Muscle layer of colon (tissue), 2 donors: ENCODE results near the gene MRPS15.
A peak's percentile ranks its signal among the peaks of the same experiment; 100 is the strongest.

Experiments
- H3K27ac ChIP-seq: one replicate; pipeline ENCODE4 v1.7.0; 2013; ENCODE audit warnings: low read depth, mild to moderate bottlenecking, low read length, moderate library complexity
- H3K27me3 ChIP-seq, 2 donors: one replicate each; pipeline ENCODE4 v1.7.0; 2013; ENCODE audit warnings: low read length in 2 of 2, mild to moderate bottlenecking in 2 of 2; ENCODE audit not compliant: insufficient read depth in 2 of 2, control insufficient read depth in 1 of 2
- H3K36me3 ChIP-seq: one replicate; pipeline ENCODE4 v1.7.0; 2013; ENCODE audit warnings: mild to moderate bottlenecking, low read length; ENCODE audit not compliant: insufficient read depth
- H3K4me1 ChIP-seq: one replicate; pipeline ENCODE4 v1.7.0; 2013; ENCODE audit warnings: mild to moderate bottlenecking, low read length; ENCODE audit not compliant: insufficient read depth
- H3K4me3 ChIP-seq, 2 donors: one replicate each; pipeline ENCODE4 v1.7.0; 2013; ENCODE audit warnings: low read length in 2 of 2, low read depth in 1 of 2, mild to moderate bottlenecking in 1 of 2, moderate library complexity in 1 of 2
- H3K9ac ChIP-seq: one replicate; pipeline ENCODE4 v1.7.0; 2013; ENCODE audit warnings: low read length
- H3K9me3 ChIP-seq: one replicate; pipeline ENCODE4 v1.7.0; 2013; ENCODE audit warnings: mild to moderate bottlenecking, low read length
- donor health status: abdominal sarcoma.
- donor health status: Adenocarcinoma of cecum.

Gene MRPS15

DNA sequence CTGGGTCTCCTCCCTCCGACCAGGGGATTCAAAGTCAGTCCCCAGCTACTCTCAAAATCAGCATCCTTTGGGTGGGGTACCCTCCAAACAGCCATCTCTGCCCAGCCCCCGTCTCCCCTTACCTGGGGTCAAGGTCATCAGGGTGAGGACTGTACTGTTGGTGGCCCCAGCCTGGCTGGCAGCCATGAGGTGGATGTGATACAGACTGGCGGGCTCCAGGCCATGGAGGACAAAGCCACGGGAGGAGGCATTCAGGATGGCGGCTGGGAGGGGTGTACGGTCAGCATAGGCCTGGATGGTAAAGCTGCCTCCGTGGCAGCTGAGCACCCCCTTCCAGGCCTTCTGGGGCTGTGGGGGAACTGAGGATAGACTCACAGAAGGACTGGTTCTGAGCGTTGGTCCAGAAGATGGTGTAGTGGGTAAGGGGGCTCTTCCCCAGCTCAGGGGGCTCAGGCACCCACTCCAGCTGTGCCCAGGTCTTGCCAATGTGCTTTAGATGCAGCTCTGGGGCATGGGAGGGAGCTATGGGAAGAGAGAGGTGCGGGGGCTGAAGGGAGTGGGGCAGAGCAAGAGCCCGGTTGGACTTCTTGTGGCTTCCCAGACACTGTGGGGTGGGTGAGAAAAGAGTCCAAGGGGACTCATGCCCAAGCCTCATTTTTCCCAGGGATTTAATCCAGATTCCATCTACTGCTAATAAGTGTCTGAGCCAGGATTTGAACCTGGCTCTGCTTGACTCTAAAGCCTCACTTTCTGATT, 3.7 kb upstream of the MRPS15 start:
- H3K9ac ChIP-seq, result no peak overlapping the region

DNA sequence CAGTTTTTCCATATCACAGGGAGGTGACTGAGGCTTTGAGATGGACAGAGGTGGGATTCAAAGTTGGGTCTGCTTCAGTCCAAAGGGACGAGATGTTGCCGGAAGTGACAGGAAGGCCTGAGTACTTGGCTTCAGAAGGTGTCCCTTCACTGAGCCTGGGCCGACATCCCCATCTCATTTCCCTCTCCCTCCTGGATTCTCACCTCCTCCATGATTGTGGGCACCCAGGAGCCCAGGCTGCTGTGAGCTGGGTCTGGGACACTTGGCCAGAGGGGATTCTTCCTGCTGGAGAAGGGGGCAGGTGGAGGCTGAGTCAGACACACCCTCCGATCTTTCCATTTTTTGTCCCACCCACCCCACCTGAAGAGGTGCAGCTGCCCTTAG, 2.8 kb upstream of the MRPS15 start:
- no peaks in the 10 kb centered on the region for H3K27me3 ChIP-seq
- H3K27ac ChIP-seq, result no peak overlapping the region
- H3K9ac ChIP-seq, result no peak overlapping the region
- H3K9me3 ChIP-seq, result no peaks in the 10 kb centered on the region
- no peak overlapping the region for H3K4me3 ChIP-seq
- peaks cover 16% of the 10 kb centered on the region for H3K4me1 ChIP-seq
- H3K36me3 ChIP-seq, result peaks cover 5% of the 10 kb centered on the region

More for the DNA sequence above, 3.7 kb upstream of the MRPS15 start:
- no peak overlapping the region for H3K27ac ChIP-seq
- H3K36me3 ChIP-seq, result no peaks in the 10 kb centered on the region
- no peak overlapping the region for H3K4me3 ChIP-seq
- H3K9me3 ChIP-seq, result no peaks in the 10 kb centered on the region
- H3K4me1 ChIP-seq, result peaks cover 16% of the 10 kb centered on the region
- H3K27me3 ChIP-seq, result no peaks in the 10 kb centered on the region

DNA sequence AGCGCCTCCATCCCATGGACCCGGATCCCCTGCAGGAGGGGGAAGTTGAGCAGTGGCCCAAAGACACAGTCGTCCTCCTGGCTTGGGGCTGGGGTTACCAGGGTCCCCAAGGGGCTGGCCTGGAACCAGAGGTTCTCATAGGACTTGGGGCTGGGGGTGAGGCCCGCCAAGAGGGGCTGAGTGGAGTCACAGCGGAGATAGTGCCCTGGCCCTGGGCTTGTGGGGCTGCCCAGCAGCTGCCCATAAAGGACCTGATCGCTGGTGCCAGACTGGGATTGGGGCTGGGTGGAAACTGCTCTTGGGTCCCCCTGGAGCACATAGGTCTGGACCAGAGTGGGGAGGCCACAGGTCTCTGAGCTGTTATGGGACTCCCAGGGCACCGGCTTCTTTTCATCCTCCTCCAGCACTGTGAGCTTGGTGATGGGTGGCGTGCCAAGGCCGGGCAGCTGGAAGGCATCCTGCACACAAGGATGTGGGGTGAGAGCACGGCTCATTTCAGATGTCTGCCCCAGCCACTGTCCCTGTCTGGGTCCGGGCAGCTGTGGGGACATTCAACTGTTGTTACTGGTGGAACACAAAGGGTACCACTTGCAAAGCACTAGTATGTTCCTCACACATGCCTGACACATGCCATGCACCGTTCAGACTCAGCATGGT, 2.3 kb upstream of the MRPS15 start:
- no peaks in the 10 kb centered on the region for H3K9me3 ChIP-seq
- H3K9ac ChIP-seq, result no peak overlapping the region
- no peak overlapping the region for H3K27ac ChIP-seq

DNA sequence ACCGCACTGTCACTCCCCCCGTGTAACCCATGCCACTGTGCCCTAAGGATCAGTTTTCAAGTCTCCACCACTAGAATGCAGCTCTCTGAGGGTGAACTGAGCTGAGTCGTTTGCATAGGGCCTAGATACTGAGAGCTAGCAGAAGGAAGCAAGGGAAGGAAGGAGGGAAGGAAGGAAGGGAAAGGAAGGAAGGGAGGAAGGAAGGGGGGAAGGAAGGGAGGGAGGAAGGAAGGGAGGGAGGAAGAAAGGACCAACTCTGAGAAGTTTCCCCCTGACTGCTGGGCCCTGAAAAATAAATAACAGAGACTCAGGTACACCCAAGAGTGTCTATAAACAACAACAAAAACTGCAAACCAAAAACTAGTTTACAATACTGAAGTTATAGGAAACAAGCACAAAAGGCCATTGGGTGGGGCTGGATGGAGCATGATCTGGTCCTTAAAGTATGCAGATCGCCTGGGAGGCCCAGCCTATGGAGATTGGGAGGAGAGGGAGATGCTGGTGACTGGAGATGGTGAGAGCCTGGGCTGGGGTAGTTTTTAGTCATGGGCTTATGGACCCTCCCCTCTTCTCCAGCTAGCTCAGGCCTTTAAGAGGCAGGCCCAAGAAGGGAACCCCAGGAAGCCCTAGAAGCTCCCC, 1.7 kb upstream of the MRPS15 start:
- Histone ChIP-seq H3K27ac (no peak overlapping the region), H3K9ac (no peak overlapping the region), H3K36me3 (peaks cover 16% of the 10 kb centered on the region), H3K27me3 (no peaks in the 10 kb centered on the region), H3K4me3 (no peak overlapping the region), H3K9me3 (no peaks in the 10 kb centered on the region), H3K4me1 (peaks cover 16% of the 10 kb centered on the region)

More for the DNA sequence above, 2.3 kb upstream of the MRPS15 start:
- Histone ChIP-seq H3K4me3 (no peak overlapping the region), H3K36me3 (peaks cover 10% of the 10 kb centered on the region), H3K27me3 (no peaks in the 10 kb centered on the region), H3K4me1 (peaks cover 16% of the 10 kb centered on the region)

DNA sequence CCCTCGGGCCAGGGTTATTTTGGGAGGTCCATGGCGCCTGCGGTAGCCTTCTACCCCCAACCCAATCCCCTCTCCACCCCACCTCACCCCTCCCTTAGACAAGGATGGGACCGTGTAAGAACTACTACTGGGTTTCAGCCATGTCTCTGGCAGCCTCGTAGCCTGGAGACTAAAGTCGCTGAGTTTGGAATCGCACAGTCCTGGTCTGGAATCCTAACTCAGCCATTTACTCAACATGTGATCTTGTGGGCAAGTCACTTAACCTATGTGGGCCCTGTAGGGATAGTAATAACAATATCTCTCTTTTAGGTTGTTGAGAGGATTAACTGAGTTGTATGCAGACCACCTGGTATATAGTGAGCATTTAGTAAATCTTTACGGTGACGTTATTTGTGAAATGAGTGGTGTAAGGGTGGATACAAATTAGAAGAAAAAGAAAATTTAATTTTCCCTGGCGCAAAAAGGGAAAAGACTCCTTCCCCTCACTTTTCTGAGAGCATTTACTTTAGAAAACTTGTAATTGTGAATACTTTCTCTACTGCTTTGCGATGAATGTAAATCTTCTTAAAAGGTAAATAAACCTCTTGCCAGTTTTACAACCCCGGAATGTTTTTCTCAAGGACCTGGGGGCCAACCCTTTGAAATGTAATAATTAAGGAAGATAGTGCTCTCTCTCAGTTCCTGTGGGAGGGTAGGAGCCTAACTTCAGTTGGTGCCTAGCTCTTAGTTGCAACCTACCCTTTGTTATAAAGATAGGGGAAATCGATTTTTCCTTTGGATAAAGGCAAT, 615 bp upstream of the MRPS15 start:
- Histone ChIP-seq H3K27ac (peak overlapping the region; percentile 95), H3K4me1 (peaks cover 16% of the 10 kb centered on the region), H3K9ac (peak overlapping the region; percentile 92), H3K36me3 (peaks cover 24% of the 10 kb centered on the region), H3K27me3 (no peaks in the 10 kb centered on the region), H3K4me3 (peak overlapping the region; percentile 93 to 98), H3K9me3 (no peaks in the 10 kb centered on the region)

DNA sequence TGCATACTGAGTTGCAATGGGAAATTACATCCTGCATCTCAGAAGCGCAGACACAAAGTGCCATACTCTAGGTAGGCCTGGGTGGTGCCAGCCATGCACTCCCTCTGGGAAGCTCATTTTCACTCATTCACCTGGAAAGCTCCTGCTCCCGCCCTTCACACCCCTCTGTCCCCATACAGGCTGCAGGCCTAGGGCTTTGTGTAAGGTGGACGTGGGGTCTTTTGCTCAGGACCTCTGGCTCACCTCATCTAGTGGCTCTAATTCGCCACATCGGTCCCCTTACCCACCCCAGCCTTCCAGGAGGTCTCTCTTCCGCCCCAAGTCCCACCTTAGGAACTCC, 751 bp downstream of the MRPS15 start:
- H3K9me3 ChIP-seq, result no peaks in the 10 kb centered on the region
- peaks cover 16% of the 10 kb centered on the region for H3K4me1 ChIP-seq
- H3K27ac ChIP-seq, result peak overlapping the region; percentile 56
- H3K27me3 ChIP-seq, result no peaks in the 10 kb centered on the region
- H3K4me3 ChIP-seq, result peak overlapping the region; percentile 93 to 98
- peaks cover 36% of the 10 kb centered on the region for H3K36me3 ChIP-seq
- peak overlapping the region; percentile 92 for H3K9ac ChIP-seq

DNA sequence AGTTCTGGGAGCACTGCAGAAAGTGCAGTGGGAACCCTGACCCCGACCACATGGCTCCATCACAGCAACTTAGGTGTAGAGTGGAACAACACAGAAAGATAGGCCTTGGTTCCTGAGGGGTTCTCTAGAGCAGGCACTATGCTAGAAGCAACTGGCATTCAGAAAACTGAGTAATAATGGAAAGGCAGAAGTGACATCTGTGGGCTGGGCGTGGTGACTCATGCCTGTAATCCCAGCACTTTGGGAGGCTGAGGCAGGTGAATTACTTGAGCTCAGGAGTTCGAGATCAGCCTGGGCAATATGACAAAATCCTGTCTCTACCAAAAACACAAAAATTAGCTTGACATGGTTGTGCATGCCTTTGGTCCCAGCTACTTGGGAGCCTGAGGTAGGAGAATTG, 5.3 kb downstream of the MRPS15 start:
- no peaks in the 10 kb centered on the region for H3K9me3 ChIP-seq
- H3K4me1 ChIP-seq, result peaks cover 8% of the 10 kb centered on the region
- peaks cover 65% of the 10 kb centered on the region for H3K36me3 ChIP-seq
- no peak overlapping the region for H3K9ac ChIP-seq
- H3K4me3 ChIP-seq, result no peak overlapping the region
- no peak overlapping the region for H3K27ac ChIP-seq
- H3K27me3 ChIP-seq, result no peaks in the 10 kb centered on the region

DNA sequence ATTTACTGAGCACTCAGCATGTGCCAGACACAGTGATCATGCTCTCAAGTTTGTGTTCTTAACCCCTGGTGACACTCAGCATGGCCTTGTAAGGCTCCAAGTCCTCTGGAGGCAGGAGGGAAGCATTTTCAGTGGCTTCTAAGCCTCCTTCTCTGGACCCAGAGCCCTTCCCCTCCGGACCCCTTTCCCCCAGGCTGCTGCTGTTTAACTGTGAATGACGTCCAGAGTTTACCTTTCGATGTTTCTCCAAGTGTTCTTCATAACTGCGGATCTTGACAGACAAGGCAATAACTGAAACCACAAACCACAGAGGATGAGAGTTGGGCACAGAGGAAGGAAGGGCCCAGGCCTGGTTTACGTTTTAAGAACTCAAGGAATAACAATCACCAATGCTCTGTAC, 6.5 kb downstream of the MRPS15 start:
- Histone ChIP-seq H3K9me3 (no peaks in the 10 kb centered on the region), H3K4me1 (no peaks in the 10 kb centered on the region), H3K27me3 (no peaks in the 10 kb centered on the region), H3K4me3 (no peak overlapping the region), H3K9ac (no peak overlapping the region), H3K36me3 (peaks cover 65% of the 10 kb centered on the region), H3K27ac (no peak overlapping the region)

DNA sequence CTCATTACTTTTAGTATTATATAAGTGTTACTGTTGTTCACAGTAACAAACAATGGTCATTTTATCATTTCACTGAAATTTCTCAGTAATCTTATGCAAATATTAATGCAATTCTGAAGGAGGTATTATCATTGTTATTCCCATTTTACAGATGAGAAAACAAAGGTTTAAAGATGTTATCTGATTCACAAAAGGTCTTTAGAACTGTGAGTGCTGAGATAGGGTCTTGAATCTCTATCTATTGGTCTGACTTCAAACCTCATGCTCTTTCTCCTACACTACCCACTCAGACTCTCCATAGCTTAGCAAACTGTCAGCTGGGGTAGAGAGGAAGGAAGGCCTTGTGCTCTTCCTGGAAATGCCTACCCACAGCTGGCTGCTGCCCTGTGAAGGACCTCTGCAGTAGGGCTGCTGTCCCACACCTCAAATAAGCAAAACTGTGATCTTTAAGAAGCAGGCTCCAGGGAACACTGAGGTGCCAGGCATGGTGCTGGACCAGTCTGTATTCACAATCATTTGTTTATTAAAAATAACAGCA, 7.7 kb downstream of the MRPS15 start:
- H3K4me1 ChIP-seq, result no peaks in the 10 kb centered on the region
- no peaks in the 10 kb centered on the region for H3K27me3 ChIP-seq
- no peak overlapping the region for H3K4me3 ChIP-seq
- H3K36me3 ChIP-seq, result peaks cover 55% of the 10 kb centered on the region
- H3K27ac ChIP-seq, result no peak overlapping the region
- H3K9ac ChIP-seq, result no peak overlapping the region
- no peaks in the 10 kb centered on the region for H3K9me3 ChIP-seq

DNA sequence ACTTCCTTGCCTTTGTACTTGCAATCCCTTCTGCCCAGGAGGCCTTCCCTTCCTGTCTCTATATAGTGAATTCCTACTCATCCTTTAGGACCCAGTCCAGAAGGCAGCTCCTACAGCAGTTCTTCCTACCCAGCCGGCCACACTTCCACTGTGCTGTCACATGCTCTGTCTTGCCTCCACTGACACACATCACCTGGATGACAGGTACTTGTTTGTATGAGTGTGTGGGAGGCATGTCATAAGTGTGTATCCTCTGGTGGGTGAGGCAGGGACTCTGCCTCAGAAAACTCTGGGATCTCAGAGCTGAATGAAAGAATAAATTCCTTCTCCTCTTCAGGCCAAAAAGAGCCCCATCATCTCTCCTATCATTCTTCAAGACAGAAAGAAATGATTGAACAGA, 8.8 kb downstream of the MRPS15 start:
- no peak overlapping the region for H3K9ac ChIP-seq
- H3K4me3 ChIP-seq, result no peak overlapping the region
- no peak overlapping the region for H3K27ac ChIP-seq
- peaks cover 44% of the 10 kb centered on the region for H3K36me3 ChIP-seq
- H3K9me3 ChIP-seq, result no peaks in the 10 kb centered on the region
- no peaks in the 10 kb centered on the region for H3K4me1 ChIP-seq
- no peaks in the 10 kb centered on the region for H3K27me3 ChIP-seq
